GM18873 (cell line): ENCODE measurements around the gene INSRR.

ENCODE experiments used
- ATAC-seq: cut with Tn5 transposase; IDR thresholded peaks from one replicate; pipeline ENCODE4 v1.9.1; 2021; ENCODE audit warnings: mild to moderate bottlenecking, moderate library complexity, moderate number of reproducible peaks; ENCODE audit not compliant: unreplicated experiment, low FRiP score

The INSRR gene

GRCh38 chr1:156858959-156859522 is at the start of gene INSRR:
TSS of gene INSRR (minus strand) at chr1:156859117. CDS start at chr1:156858621, 496 bp downstream.
- no peak for ATAC-seq

- ATAC-seq, result no peak
Measured at GRCh38 chr1:156908541-156908940, 49.6 kb upstream of the INSRR start.

- ATAC-seq, result no peak
Measured at GRCh38 chr1:156906206-156906906, 47.4 kb upstream of the INSRR start.

- no peak for ATAC-seq
Measured at GRCh38 chr1:156905651-156906050, 46.7 kb upstream of the INSRR start.

GRCh38 chr1:156905176-156905575 is 46.3 kb upstream of the INSRR start:
- ATAC-seq, result no peak

- ATAC-seq, result no peak
Measured at GRCh38 chr1:156904187-156904959, 45.5 kb upstream of the INSRR start.

- ATAC-seq, result no peak
Measured at GRCh38 chr1:156903328-156904091, 44.6 kb upstream of the INSRR start.

- no peak for ATAC-seq
Measured at GRCh38 chr1:156901966-156902915, 43.3 kb upstream of the INSRR start.

GRCh38 chr1:156901590-156901900 is 42.6 kb upstream of the INSRR start:
- ATAC-seq, result no peak

- no peak for ATAC-seq
Measured at GRCh38 chr1:156900896-156901589, 42.1 kb upstream of the INSRR start.

- no peak for ATAC-seq
Measured at GRCh38 chr1:156899956-156900718, 41.2 kb upstream of the INSRR start.

- ATAC-seq, result no peak
Measured at GRCh38 chr1:156898971-156899664, 40.2 kb upstream of the INSRR start.

- no peak for ATAC-seq
Measured at GRCh38 chr1:156898161-156898566, 39.2 kb upstream of the INSRR start.

GRCh38 chr1:156897078-156897825 is 38.3 kb upstream of the INSRR start:
- no peak for ATAC-seq

GRCh38 chr1:156896490-156897033 is 37.6 kb upstream of the INSRR start:
- no peak for ATAC-seq

- ATAC-seq, result no peak
Measured at GRCh38 chr1:156895927-156896326, 37.0 kb upstream of the INSRR start.

GRCh38 chr1:156895455-156895812 is 36.5 kb upstream of the INSRR start:
- no peak for ATAC-seq
